Measurements from ENCODE around the gene SMAD5. TPM values are rescaled to one million over a fixed set of nuclear protein-coding genes. Genes with fewer than 3 reads are reported as not detected.

The SMAD5 gene
- total and polyA plus RNA-seq, 2 of the 8 experiments (the other 6 are each of a cell fraction or from before 2014, with no cell fraction given), result 30.2 to 60.5 TPM

GRCh38 chr5:136194576-136194975, 61.9 kb downstream of the SMAD5 start:
- Histone ChIP-seq H3K36me3 (ENCODE audit: control insufficient read depth in 2 of 4, insufficient read depth in 4 of 4, low read length in 3 of 4) (no peaks in the 10 kb centered on the region; a peak in 1 of 8 replicates), H2BK5ac (ENCODE audit: low read depth, low read length) (no peak overlapping the region), H4K5ac (ENCODE audit: insufficient read length, low read depth, low read length) (no peak overlapping the region), H3K79me2 (ENCODE audit: control insufficient read depth in 1 of 2, insufficient read depth in 2 of 2, low read length in 2 of 2) (no peaks in the 10 kb centered on the region), H4K20me1 (replicated peaks in 1 of 2; ENCODE audit: control insufficient read depth in 1 of 2, insufficient read depth in 2 of 2, low read length in 2 of 2) (peaks cover 12 to 25% of the 10 kb centered on the region in 2 experiments), H3K9me3 (ENCODE audit: insufficient read depth in 2 of 2, low read depth in 1 of 2, low read length in 1 of 2) (no peaks in the 10 kb centered on the region), H3K9ac (replicated peaks in 1 of 4; ENCODE audit: extremely low read depth in 1 of 4, low read depth in 3 of 4, low read length in 3 of 4) (no peak overlapping the region), H3K4me2 (ENCODE audit: insufficient read depth in 1 of 2, low read depth in 2 of 2, low read length in 2 of 2) (no peak overlapping the region), H3K4me1 (replicated peaks in 1 of 4; ENCODE audit: control insufficient read depth in 3 of 4, insufficient read depth in 4 of 4, low read length in 3 of 4) (peaks cover 0 to 16% (median 7%) of the 10 kb centered on the region in 4 experiments; a peak in 6 of 7 replicates), H3K18ac (ENCODE audit: extremely low read depth, low read length) (no peak overlapping the region), H2BK20ac (ENCODE audit: low read length) (no peak overlapping the region), H2AK5ac (ENCODE audit: low read depth, low read length) (no peak overlapping the region), H3K4me3 (ENCODE audit: extremely low read depth in 1 of 4, insufficient read depth in 2 of 4, low read depth in 3 of 4, low read length in 4 of 4) (no peak overlapping the region), H3K27me3 (replicated peaks in 1 of 4; ENCODE audit: control insufficient read depth in 3 of 4, extremely low read depth in 1 of 4, insufficient read depth in 3 of 4, low read length in 3 of 4) (peaks cover 50 to 90% (median 75%) of the 10 kb centered on the region in 4 experiments), H2AFZ (ENCODE audit: low read length) (no peak overlapping the region), H3K23ac (ENCODE audit: insufficient read length) (no peak overlapping the region), H2BK12ac (ENCODE audit: low read depth, low read length) (no peak overlapping the region), H3K56ac (replicated peaks; ENCODE audit: insufficient read length, low read depth, low read length) (no peak overlapping the region), H2BK120ac (replicated peaks; ENCODE audit: low read depth, low read length) (no peak overlapping the region), H3K79me1 (ENCODE audit: low read depth, low read length) (no peaks in the 10 kb centered on the region), H2BK15ac (ENCODE audit: low read length) (no peak overlapping the region), H3K14ac (ENCODE audit: insufficient read length) (no peak overlapping the region), H3K4ac (replicated peaks; ENCODE audit: insufficient read length, low read depth, low read length) (no peak overlapping the region), H4K8ac (ENCODE audit: extremely low read depth, insufficient read depth, low read length) (no peak overlapping the region), H3K23me2 (ENCODE audit: low read depth, low read length) (peaks cover 17% of the 10 kb centered on the region), H4K91ac (replicated peaks; ENCODE audit: insufficient read length, low read length) (no peak overlapping the region), H3K27ac (ENCODE audit: low read depth, low read length) (no peak overlapping the region)
- FAIRE-seq (no peak), DNase-seq (ENCODE audit: low read depth in 1 of 2, low spot score in 2 of 2) (peak in 1 of 2 experiments; percentile 35)
- TF ChIP-seq PHF8 (conservative IDR thresholded peaks at IDR 0.05; ENCODE audit: low read depth, low read length) (no peak), RAD21 (IDR thresholded peaks at IDR 0.05 in 1 of 2, conservative IDR thresholded peaks at IDR 0.05 in 1 of 2; ENCODE audit: low read depth in 2 of 2, low read length in 2 of 2) (peak in 1 of 2 experiments; percentile 20; a peak in 1 of 4 replicates)
- CTCF ChIA-PET (ENCODE audit: partially characterized antibody), result interaction anchor here (1.2 to 7.1 kb wide), 4 partner anchors 17 to 1613 kb away, joined by 3 to 66 read pairs (median 4); no protein-coding TSS in a partner anchor
- 87% methylated on average over 3 of the region's 3 CpGs; no CpG with 5 or more reads in 1 of the 2 experiments for WGBS, 2 experiments (ENCODE audit: extremely low coverage in 1 of 2, insufficient coverage in 1 of 2, insufficient read length in 1 of 2, insufficient replicate concordance in 2 of 2, low coverage in 1 of 2, low lambda C conversion rate in 2 of 2, missing lambda C conversion rate in 1 of 2)
- POLR2A ChIA-PET (ENCODE audit: partially characterized antibody), result no interaction called here

Data from H1 (cell line).